LNCAP (cell line): Measurements from ENCODE around the gene GNAO1.

Experiments used
- TF ChIP-seq, protein P1 (sequence below): fragments of 450-650 bp; IDR thresholded peaks from 2 replicates; pipeline ENCODE4 v1.5.1; 2017; ENCODE audit warnings: mild to moderate bottlenecking

GNAO1 gene

DNA sequence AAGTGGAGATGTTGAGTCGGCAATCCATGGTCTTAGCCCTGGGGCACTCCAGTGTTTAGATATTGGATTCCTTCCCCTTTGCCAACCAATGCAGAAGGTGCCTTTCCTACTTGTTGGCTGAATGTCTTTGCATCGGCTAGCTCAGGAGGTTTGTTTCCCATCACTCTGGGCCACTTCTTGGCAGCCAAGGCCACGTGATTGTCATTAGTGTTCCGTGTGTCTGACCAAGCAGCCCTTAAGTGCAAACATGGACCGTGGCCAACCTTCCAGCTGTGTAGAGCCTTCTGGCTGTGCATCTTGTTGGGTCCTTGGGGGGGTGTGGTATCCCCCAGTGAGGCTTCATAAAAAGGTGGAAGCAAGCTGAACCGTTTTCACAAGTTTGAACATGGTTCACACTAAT, 66.0 kb downstream of the GNAO1 start:
- TF ChIP-seq, protein P1, sequence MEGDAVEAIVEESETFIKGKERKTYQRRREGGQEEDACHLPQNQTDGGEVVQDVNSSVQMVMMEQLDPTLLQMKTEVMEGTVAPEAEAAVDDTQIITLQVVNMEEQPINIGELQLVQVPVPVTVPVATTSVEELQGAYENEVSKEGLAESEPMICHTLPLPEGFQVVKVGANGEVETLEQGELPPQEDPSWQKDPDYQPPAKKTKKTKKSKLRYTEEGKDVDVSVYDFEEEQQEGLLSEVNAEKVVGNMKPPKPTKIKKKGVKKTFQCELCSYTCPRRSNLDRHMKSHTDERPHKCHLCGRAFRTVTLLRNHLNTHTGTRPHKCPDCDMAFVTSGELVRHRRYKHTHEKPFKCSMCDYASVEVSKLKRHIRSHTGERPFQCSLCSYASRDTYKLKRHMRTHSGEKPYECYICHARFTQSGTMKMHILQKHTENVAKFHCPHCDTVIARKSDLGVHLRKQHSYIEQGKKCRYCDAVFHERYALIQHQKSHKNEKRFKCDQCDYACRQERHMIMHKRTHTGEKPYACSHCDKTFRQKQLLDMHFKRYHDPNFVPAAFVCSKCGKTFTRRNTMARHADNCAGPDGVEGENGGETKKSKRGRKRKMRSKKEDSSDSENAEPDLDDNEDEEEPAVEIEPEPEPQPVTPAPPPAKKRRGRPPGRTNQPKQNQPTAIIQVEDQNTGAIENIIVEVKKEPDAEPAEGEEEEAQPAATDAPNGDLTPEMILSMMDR = no peak

- TF ChIP-seq, protein P1 = no peak
Measured at GRCh38 chr16:56257666-56258342, 66.5 kb downstream of the GNAO1 start.

GRCh38 chr16:56258508-56259424, 67.5 kb downstream of the GNAO1 start:
- TF ChIP-seq, protein P1 = no peak

DNA sequence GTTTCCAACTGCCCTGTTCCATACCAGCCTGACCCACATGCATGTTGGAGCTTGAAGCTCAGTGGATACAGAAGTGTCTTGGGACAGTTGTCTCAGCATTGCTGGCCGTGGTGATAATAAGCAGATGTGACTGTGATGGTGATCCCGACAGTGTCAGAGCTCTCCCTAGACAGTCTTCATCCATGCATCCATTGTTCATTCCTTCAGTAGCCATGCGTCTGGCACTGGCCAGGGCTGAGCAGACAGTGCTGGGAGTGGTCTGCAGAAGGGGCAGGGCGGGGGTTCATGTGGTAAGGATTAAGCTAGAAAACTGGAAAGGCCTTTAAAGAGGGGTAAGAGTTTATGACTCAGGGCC, 68.1 kb downstream of the GNAO1 start:
- TF ChIP-seq, protein P1 = no peak

DNA sequence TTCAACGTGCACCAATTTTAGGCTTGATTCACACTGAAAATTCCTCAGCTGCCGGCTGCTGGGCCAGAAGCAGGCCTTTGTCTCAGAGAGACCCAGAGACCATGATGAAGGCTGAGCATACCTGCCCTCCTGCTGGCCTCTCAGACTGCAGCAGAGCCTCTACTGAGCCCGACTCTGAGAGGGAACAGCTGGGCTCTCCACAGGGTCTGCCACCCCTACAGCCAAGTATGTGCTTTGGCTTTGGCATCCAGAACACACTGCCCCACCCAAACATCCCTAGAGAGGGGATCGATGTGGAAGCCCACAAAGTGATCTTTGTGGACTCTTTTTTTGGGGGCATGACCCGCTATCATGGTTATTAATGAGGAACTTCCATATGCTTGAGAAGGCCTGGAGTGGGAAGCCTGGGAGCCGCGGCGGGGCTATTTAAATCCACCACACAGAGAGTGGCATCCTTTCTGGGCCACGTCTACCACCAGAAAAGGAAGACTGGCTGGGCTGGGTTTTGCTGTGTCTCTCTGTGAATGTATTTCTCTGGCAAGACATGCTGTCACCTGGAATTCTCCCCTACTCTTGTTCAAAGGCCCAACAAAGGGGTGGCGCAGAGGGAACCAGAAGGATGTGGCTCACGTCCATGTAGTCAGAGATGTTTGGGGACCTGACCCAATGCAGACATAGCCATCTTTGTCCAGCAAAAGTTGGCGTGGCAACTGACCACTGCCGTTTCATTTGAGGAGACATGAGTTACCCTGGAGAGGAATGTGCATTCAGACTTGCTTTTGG, 69.3 kb downstream of the GNAO1 start:
- TF ChIP-seq, protein P1 = no peak

- TF ChIP-seq, protein P1 = no peak
Measured at GRCh38 chr16:56261656-56262055, 70.4 kb downstream of the GNAO1 start.

GRCh38 chr16:56262148-56262547, 70.9 kb downstream of the GNAO1 start:
- TF ChIP-seq, protein P1 = no peak
